Measurements from ENCODE around the gene EIF3M.

- TF ChIP-seq, protein P1, sequence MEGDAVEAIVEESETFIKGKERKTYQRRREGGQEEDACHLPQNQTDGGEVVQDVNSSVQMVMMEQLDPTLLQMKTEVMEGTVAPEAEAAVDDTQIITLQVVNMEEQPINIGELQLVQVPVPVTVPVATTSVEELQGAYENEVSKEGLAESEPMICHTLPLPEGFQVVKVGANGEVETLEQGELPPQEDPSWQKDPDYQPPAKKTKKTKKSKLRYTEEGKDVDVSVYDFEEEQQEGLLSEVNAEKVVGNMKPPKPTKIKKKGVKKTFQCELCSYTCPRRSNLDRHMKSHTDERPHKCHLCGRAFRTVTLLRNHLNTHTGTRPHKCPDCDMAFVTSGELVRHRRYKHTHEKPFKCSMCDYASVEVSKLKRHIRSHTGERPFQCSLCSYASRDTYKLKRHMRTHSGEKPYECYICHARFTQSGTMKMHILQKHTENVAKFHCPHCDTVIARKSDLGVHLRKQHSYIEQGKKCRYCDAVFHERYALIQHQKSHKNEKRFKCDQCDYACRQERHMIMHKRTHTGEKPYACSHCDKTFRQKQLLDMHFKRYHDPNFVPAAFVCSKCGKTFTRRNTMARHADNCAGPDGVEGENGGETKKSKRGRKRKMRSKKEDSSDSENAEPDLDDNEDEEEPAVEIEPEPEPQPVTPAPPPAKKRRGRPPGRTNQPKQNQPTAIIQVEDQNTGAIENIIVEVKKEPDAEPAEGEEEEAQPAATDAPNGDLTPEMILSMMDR (IDR thresholded peaks at IDR 0.05): no peak
- no peak for TF ChIP-seq POLR2A (IDR thresholded peaks at IDR 0.05)
Observed at GRCh38 chr11:32606220-32606619, 22.6 kb downstream of the EIF3M start.

All from esophagus squamous epithelium (tissue), 4 donors.